ENCODE results near the gene ATP1B4.
"Not testable (repeated sequence)": the region's sequence is repeated elsewhere in the genome, so short reads cannot be mapped to it uniquely, and the experiment has no call there.

Gene ATP1B4

DNA sequence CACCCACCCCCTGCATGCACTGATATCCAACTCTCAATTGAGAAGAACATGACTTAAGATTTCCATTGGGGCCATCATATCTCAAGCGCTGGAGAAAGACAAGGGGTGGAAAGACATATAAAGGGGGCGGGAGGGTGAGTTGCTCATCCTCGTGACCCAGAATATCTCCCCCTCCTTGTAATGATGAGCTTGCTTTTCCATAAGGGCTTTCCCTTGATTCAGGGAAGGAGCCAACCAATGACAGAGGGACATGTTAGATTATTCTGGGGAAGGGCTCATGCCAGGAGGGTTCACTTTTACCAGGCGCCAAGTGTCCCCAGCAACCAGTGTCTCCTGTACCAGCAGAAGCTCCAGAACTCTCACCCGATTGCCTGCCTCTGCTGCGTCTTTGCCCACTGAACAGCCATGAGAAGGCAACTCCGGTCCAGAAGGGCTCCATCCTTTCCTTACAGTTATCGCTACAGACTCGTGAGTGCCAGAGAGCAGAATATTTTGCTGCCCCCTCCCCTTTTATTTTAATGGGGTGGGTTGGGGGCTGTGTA is at the start of gene ATP1B4:
ATP1B4 (plus strand) TSS at position 326 of the 542 bp plus-strand sequence; CDS start at position 406, 80 bp downstream.
- DNase-seq (ENCODE audit: low spot score) = no peak

DNA sequence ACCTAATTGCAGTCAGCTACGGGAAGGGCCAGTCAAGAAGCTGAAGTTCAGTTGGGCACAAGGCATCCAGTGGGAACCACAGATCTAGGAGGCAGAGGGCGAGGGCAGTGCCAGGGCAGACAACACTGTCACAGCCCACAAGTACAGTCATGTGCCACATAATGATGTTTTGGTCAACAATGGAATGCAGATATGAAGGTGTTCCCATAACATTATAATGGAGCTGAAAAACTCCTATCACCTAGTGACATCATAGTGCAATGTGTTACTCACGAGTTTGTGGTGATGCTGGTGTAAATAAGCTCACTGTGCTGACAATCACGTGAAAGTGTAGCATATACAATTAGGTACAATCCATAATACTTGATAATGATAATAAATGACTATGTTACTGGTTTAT is 46.1 kb upstream of the ATP1B4 start:
- no peak for DNase-seq (ENCODE audit: low spot score)

DNA sequence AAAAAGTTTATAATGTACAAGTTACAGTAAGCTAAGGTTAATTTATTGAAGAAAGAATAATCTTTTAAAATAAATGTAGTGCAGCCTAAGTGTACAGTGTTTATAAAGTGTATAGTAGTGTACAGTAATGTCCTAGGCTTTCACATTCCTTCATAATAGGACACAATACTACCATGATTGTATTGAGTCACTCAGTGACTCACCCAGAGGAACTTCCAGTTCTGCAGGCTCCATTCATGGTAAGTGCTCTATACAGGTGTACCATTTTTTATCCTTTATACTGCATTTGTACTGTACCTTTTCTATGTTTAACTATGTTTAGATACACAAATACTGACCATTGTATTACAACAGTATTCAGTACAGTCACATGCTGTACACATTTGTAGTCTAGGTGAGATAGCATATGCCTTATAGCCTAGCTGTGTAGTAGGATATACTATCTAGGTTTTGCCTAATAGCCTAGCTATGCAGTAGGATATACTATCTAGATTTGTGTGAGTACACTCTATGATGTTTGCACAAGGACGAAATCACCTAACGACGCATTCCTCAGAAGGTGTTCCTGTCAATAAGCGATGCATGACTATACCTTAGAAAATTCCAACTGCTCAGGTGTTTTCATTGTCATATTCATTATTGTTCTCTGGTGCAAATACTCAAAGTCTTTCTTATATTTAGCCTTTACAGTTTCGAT is 45.2 kb upstream of the ATP1B4 start:
- no peak for DNase-seq (ENCODE audit: low spot score)

DNA sequence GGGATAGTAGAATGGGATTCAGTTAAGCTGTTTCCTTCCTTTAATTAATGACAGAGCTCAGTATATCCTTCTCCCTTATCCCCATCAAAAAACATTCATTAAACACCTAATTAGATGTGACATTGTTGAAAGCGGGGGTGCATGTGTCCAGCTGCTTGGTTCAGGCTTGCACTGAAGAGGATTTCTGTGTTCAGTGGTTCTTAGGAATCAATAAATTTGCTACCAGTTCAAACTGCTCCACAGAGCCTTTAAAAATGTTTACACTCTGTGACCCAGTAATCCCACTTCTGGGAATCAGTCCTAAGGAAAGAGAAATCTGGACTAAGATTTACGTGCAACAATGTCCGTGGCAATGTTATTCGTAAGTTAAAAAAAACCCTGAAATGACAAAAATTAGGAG is 43.5 kb upstream of the ATP1B4 start:
- no peak for DNase-seq (ENCODE audit: low spot score)

DNA sequence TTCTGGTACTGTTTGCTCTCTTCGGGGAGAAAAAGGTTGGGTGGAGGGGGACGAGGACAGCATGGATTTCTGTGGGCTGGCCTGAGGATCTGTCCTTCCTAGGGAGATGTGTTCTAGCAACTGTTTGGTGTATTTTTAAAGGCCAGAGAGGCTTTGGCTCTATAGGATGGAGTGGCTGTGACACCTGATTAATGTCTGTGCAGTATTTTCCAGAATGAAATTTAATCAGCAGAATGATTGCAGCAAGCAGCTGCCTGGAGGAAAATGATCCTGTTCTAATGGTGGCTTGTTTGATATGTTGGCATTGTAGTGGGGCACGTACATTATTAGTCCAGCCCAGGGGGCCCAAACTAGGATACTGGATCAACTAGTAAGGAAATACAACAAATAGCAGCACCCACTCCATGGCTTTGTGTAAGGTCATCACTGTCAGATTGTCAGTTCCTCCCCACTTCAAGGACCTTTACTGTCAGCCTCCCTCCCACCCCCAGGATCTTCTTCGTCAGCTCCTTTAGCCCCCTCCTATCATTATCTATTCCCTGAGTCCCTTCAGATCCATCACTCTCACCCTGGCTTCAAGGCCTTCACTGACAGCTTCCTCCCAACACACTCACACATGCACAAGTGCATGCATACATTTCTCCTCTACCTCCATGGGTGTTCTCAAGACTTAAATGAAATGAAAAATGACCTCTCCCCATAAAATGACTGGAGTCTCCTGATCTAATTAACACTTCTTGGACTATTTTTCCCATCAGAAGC is 40.2 kb upstream of the ATP1B4 start:
- DNase-seq (ENCODE audit: low spot score) = no peak

DNA sequence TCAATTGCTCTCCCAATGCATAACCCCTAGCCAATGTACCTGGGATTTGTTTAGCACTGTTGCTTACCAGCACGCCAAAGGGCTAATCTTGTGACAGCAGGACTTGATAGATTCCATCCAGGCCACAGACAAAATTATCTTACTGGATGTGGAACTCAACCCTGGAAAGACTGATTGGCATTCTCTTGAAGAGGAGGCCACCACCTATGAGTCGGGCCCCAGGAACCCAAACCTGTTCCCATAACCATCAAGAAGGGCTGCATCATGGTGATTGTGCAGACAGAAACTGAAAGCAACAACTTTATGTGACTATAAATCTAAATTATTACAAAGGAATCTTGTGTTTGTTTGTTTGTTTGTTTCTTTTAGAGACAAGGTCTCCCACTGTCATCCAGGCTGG is 30.8 kb upstream of the ATP1B4 start:
- no peak for DNase-seq (ENCODE audit: low spot score)

DNA sequence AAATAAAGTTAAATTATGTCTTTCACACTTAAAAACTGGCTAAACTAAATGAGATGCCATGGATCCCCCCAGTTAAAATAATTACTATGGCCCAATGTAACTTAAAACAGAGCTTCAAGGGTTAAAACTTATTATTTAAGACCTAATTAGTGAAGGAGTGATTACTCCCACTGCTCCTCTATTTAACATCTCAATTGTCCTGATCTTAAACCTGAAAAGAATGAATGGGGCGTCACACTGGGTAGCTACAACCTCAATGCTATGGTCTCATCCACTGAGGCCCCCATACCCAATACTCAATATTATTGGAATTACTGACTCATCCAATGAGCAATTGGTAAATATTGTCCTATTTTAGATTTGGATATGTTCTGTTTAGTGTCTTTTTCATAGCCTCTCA is 29.5 kb upstream of the ATP1B4 start:
- DNase-seq (ENCODE audit: low spot score) = no peak

DNA sequence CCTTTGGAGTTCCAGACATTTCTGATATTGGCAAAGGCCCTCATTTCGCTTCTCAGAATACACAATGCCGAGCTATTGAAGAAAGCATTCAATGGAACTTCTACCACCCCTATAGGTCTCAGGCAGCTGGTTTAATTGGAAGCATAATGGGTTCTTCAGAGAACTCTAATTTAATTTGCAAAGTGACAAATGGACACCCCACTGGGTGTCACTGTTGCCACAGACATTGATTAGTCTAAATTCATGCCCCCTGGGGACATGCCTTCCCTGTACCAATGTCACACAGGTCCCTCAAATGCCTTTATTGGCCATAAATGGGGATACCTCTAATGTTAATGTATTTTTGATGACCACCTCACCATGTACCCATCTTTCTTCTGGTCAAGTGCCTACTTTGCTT is 27.7 kb upstream of the ATP1B4 start:
- no peak for DNase-seq (ENCODE audit: low spot score)

DNA sequence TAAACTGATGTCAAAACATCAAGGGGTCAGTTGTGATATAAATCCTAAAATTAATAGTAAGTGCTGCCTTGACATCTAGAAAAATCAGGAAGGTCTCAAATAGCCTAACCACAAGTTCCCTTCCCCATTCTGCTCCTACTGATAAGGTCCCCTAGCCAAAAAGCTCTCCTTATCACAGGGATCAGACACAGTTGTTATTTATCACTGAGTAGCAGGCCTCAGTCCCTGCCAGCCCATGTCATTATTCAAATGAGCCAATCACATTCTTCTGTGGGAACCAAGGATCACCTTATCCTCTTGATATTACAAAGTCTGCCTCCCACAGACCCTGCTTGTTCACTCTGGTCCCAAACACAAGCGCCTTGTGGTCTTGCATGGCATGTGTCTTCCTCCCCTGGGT is 27.3 kb upstream of the ATP1B4 start:
- DNase-seq (ENCODE audit: low spot score) = no peak

DNA sequence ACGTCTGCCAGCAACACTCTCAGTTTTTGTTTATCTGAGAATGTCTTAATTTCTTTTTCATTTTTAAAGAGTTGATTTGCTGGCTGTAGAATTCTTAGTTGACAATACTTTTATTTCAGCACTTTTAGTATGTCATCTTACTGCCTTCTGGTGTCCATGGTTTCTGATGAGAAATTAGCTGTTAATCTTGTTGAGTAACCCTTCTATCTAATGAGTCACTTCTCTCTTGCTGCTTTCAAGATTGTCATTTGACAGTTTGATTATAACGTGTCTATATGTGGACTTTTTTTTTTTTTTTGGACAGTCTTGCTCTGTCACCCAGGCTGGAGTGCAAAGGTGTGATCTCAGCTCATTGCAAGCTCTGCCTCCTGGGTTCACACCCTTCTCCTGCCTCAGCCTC is 26.6 kb upstream of the ATP1B4 start:
- DNase-seq (ENCODE audit: low spot score) = no peak

DNA sequence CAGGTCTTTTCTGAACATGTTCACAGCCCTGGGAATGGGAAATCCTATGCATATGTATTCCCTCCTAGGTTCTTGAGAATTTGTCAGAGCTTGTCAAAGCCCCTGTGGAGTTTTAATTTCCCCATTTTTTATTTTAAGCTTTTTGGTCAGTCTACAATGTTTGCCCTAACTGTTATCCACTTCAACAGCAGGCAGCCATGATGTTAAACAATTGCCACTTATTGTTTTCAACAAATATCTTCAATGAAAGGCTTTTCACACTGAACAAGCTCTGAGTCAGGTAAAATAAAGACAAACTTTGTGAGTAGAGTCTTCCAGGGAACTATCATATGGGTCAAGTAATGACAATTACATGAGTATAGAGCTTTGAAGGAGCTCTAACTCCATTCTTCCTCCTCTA is 25.0 kb upstream of the ATP1B4 start:
- DNase-seq (ENCODE audit: low spot score) = no peak

DNA sequence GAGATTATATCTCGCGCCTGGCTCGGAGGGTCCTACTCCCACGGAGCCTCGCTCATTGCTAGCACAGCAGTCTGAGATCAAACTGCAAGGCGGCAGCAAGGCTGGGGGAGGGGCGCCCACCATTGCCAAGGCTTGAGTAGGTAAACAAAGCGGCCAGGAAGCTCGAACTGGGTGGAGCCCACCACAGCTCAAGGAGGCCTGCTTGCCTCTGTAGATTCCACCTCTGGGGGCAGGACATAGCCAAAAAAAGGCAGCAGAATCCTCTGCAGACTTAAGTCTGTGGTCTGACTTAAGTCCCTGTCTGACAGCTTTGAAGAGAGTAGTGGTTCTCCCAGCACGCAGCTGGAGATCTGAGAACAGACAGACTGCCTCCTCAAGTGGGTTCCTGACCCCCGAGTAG is 17.3 kb upstream of the ATP1B4 start:
- not testable (repeated sequence) for DNase-seq (ENCODE audit: low spot score)

DNA sequence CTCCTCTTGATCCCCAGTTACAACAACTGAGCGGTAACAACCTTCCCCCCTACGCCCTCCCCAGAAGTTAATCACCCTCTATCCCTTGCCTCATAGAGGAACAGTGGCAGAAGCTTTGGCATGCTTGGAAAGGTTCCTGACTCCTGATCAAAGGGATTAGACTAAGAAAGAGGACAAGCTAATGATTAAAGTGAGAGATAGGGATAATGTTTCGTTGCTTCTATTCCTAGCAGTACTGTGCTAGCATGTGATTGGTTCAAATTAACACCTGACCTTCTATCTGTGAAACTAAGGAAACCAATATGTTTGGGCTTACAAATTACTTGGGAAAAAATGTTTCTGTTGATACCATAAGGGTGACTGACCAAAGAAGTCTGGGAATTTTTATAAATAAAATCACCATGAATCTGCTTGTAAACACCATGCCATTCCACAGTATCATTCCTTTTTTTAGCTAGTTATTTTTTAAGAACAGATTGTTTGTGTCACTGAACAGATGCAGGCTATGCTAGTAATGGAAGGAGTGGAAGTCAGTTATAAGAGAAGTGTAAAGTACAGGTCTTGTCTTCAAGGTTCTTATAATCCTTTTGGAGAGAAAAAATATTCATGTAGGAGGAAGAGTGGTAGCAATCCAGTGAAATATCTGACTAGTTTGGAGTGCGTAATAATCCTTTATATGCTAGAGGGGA is 11.3 kb upstream of the ATP1B4 start:
- DNase-seq (ENCODE audit: low spot score) = no peak

DNA sequence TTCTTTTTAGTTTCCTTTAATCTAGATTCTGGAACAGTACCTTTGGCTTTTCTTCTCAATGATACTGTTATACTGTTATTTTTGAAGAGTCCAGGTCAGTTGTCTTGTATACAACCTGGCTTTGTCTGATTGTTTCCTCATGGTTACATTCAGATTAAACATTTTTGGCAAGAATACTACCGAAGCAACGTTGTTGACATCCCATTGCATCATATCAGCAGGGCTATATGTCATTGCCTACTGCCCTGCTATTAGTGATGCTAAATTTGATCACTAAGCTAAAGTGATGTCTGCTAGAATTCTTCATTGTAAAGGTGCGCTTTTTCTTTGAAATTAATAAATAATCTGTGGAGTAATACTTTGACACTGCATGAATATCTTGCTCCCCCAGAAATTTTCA is 5.8 kb upstream of the ATP1B4 start:
- no peak for DNase-seq (ENCODE audit: low spot score)

DNA sequence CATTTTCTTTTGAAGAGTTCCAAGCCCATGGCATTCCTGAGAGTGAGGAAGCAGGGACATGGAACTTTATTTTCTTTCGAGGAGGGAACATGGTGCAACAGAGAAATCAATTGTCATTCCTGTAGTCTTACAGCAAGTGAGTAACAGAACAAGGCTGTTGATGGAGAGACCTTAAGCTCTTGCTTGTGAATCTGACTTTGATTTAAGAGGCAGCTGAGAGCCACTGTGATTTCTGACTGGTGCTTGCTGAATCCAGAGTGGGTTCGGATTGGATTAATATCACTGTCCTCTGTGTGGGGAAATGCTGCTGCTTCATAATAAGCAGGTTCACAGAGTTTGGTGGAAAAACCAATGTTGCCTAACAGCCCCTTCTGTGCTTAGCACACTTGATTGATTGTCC is 4.7 kb upstream of the ATP1B4 start:
- no peak for DNase-seq (ENCODE audit: low spot score)

DNA sequence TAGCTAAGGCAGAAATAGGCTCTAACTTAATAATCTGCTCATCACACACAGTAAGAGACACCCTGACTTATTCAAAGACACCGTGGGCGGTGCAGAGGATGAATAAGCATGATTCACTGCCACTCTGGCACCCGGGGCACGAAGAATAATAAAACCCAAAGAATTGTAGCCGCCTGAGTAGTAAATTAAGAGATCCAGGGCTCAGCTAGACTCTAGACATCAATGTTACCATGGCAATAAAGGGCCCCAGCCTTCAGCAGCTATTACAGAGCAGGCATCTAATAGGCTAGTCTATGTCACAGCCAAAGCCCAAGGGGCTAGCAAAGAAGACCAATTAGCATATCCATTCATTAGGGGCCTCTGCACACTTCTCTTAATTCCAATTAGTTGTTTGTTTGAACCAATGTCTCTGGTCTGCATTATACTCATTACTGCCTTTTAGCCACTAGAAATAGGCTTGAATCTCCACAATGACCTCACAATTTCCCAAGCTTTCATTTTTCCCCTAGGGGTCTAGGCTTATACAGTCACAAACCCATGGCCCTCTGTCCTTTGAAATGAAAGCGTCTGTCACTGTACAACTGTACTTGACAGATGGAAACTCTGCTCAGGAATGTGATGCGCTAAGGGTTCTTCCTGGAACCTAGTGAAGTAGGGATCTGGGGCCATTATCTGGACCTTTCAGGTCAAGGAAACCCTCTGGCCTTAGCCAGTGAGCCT is 3.0 kb upstream of the ATP1B4 start:
- DNase-seq (ENCODE audit: low spot score) = no peak

DNA sequence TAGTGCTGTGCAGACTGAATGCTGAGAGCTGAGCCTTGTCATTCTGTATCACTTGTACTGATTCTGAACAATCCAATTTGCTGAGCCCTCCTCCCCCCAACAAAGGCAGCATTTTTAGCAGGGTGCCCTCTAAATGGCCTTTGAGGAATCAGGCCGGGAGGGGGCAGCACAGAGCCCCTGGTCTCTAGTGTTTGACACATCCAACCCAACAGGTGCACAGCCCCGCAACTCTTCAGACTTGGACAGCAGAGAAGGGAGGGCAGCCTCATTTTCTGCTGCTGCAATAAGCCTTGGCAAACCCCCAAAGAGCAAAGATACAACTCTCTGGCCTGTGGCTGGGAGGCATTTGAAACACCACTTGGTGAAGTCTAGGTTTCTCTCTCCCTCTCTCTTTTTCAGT is 3.4 kb downstream of the ATP1B4 start:
- DNase-seq (ENCODE audit: low spot score) = peak; percentile 7

DNA sequence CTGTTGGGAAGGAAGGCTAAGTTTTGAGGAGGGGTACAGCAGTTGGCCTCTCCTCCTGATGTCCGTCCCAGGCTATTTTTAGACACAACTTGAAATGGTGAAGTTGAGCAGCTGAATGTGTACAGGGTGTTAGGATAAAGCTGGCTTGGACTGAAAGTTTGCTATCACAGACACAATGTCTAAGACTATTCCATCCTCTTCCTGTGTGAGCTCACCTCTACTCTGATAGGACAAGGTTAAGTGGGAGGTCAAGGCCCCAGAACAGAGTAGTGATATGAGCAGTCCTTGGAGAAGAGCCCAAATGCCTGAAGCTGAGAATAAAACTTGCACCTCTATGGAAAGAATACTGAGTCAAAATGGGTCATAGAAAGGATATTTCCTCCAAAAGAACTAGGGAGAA is 4.1 kb downstream of the ATP1B4 start:
- DNase-seq (ENCODE audit: low spot score) = no peak

DNA sequence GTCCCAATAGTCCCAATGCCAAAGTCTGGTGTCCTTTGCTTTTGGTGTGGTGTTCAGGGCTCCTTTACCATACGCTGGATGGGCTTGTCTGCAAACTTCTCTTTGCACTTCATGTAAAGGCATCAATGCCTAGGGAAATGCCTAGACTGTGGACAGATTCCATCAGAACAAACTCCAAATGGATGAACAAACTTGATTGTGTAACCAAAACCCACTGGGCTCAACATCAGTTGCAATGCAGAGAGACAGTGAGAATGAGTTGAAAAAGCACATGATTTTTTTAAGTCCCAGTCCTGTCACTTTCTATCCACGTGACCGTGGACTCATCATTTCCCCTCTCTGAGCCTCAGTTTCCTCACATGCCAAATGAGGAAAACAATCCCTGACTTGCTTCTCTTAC is 4.9 kb downstream of the ATP1B4 start:
- no peak for DNase-seq (ENCODE audit: low spot score)

DNA sequence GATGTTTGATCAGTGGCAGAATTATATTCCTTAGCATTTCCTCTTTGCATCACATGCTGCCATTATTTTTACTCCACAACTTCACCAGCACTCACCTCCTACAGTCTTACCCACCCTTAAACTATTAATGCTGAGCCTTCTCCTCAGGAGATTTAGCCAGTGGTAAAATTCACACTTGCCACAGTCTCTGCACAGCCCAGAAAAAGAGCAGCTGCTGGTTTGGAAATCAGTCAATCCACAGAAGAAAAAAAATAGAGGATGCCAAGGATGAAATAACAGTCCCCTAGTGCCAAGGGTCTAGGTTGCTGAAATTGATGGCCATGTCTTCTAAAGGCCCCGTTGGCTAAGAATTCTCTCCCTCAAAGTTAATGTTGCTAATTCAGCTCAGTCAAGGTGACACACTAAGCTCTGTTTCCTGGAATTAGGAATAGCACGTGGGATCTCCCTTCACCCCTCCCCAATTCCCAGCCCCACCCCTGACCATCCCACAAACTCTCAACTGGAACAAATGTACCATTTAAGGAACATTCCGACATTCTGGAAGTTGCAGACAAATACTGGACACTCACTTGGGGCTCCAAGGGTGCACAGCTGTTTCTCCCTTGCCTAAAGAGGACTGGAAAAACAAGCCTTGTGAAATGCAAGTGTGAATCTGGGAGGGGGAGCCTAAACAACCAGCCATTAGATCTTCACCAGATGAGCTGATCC is 5.7 kb downstream of the ATP1B4 start:
- DNase-seq (ENCODE audit: low spot score) = no peak

DNA sequence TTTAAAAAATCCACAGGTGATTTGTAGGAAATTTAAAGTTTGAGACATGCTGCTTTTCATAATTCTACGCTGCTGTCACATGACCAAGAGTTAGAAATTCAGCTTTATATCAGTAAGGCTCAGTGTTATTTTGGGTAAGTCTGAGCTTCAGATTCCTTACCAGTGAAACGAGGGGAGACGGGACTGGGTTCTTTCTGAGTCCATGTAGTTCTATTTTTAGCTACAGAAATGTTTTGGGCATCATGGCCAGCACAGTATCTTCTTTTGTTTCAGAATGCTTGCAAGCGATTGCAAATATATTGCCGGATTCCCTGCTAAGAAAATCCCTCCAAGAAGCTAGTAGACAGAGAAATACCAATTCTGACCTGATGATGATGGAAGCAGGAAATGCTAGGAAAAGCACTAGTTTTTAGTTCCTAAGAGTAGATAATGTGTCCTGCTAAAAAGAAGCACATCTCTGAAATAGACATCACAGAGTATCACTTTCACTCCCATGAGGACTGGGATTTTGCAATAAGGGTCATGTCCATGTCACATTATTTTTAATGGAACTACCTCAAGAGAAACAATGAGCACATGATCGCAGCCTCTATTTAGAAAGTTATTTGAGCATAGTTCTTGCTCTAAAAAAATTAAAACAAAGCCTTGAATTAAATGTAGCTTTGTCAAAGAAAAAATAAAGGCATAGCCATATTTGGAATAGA is 10.9 kb downstream of the ATP1B4 start:
- DNase-seq (ENCODE audit: low spot score) = no peak
